Neuron (in vitro differentiated cells): ENCODE data around the gene RNF222.

Source experiments
- H2AFZ ChIP-seq: one replicate; pipeline ENCODE4 v1.6.1; 2013; ENCODE audit warnings: low read depth, mild to moderate bottlenecking, inconsistent platforms, low read length, moderate library complexity
- H3K27me3 ChIP-seq: one replicate; pipeline ENCODE4 v1.6.1; 2013; ENCODE audit warnings: low read length; ENCODE audit not compliant: insufficient read depth
- H3K36me3 ChIP-seq: one replicate; pipeline ENCODE4 v1.6.1; 2013; ENCODE audit warnings: low read length; ENCODE audit not compliant: insufficient read depth
- H3K4me1 ChIP-seq: one replicate; pipeline ENCODE4 v1.6.1; 2013; ENCODE audit warnings: low read length; ENCODE audit not compliant: insufficient read depth
- H3K4me3 ChIP-seq: 2 replicates; pipeline ENCODE4 v1.5.1; 2013; ENCODE audit warnings: mild to moderate bottlenecking, low read length, moderate library complexity
- H3K9me3 ChIP-seq: one replicate; pipeline ENCODE4 v1.6.1; 2013; ENCODE audit warnings: low read length

The RNF222 gene

DNA sequence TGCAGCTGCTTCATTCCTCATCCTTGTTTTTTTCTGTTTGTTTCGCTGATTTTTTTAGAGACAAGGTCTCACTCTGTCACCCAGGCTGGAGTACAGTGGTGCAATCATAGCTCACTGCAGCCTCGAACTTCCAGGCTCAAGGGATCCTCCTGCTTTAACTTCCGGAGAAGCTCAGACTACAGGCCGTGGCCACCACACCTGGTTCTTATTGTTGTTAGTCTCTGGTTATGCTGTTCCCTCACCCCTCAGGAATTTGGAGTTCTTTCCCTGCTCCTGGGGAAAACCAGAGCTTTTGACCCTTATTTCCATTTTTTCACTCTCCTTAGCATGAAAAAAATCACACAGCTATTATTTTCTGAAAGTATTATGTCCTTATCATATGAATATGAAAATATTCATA, 56.2 kb downstream of the RNF222 start:
- Histone ChIP-seq H2AFZ (no peak overlapping the region), H3K9me3 (no peaks in the 10 kb centered on the region), H3K27me3 (peaks cover 27% of the 10 kb centered on the region), H3K4me3 (no peak overlapping the region), H3K36me3 (no peaks in the 10 kb centered on the region), H3K4me1 (peaks cover 11% of the 10 kb centered on the region)
